Smooth muscle cell (in vitro differentiated cells): ENCODE data around the gene DEK. TPM values are rescaled to one million over a fixed set of nuclear protein-coding genes. Genes with fewer than 3 reads are reported as not detected.

Experiments used
- DNase-seq: peaks from one replicate; lab custom pipeline; 2025; ENCODE audit not compliant: unreplicated experiment; lab: John Stamatoyannopoulos, UW
- H2AFZ ChIP-seq: fragments of 200-600 bp; sonication (generic); 2 replicates; pipeline ENCODE4 v1.6.0; 2016; ENCODE audit warnings: antibody characterized with exemption, low read depth, mild to moderate bottlenecking
- H3F3A ChIP-seq: fragments of 200-600 bp; sonication (generic); 2 replicates; pipeline ENCODE4 v1.6.0; 2017; ENCODE audit warnings: antibody characterized with exemption, low read depth
- H3K27ac ChIP-seq: fragments of 200-600 bp; sonication (generic); 2 replicates; pipeline ENCODE4 v1.5.1; 2016; ENCODE audit warnings: low read depth, mild to moderate bottlenecking
- H3K27me3 ChIP-seq: fragments of 200-600 bp; sonication (generic); 2 replicates; pipeline ENCODE4 v1.6.1; 2016; ENCODE audit warnings: low read depth, mild to moderate bottlenecking
- H3K36me3 ChIP-seq: fragments of 200-600 bp; sonication (generic); 2 replicates; pipeline ENCODE4 v1.5.1; 2016; ENCODE audit warnings: low read depth
- H3K4me1 ChIP-seq: fragments of 200-600 bp; sonication (generic); 2 replicates; pipeline ENCODE4 v1.5.1; 2016; ENCODE audit warnings: low read depth
- H3K4me2 ChIP-seq: fragments of 200-600 bp; sonication (generic); 2 replicates; pipeline ENCODE4 v1.6.0; 2016; ENCODE audit warnings: mild to moderate bottlenecking
- H3K4me3 ChIP-seq: fragments of 200-600 bp; sonication (generic); 2 replicates; pipeline ENCODE4 v1.5.1; 2016; ENCODE audit warnings: mild to moderate bottlenecking
- H3K79me2 ChIP-seq: fragments of 200-600 bp; sonication (generic); 2 replicates; pipeline ENCODE4 v1.6.0; 2016; ENCODE audit warnings: low read depth, mild to moderate bottlenecking
- H3K9ac ChIP-seq: fragments of 200-600 bp; sonication (generic); 2 replicates; pipeline ENCODE4 v1.6.0; 2016; ENCODE audit warnings: low read depth
- H3K9me3 ChIP-seq: fragments of 200-600 bp; sonication (generic); replicated peaks from 2 replicates; pipeline ENCODE4 v1.5.1; 2016; ENCODE audit warnings: low read depth
- H4K20me1 ChIP-seq: fragments of 200-600 bp; sonication (generic); 2 replicates; pipeline ENCODE4 v1.6.0; 2016; ENCODE audit warnings: low read depth
- CTCF ChIP-seq: fragments of 200-600 bp; sonication (generic); IDR thresholded peaks from 2 replicates; pipeline ENCODE4 v1.5.1; 2017; ENCODE audit warnings: borderline replicate concordance, mild to moderate bottlenecking, antibody characterized with exemption; ENCODE audit not compliant: insufficient read depth, poor library complexity, severe bottlenecking
- WGBS: methylation state at CpG from one replicate; pipeline ENCODE4 v1.1.7; 2016; ENCODE audit warnings: low lambda C conversion rate; 5-methylcytosine and 5-hydroxymethylcytosine counted together
- polyA plus RNA-seq: library from polyadenylated mRNA; unstranded; fragments of >200 nt; fragmentation: Nextera tagmentation; extraction: Ambion mirVana; gene quantifications from 2 replicates; pipeline ENCODE4 v1.2.1, GENCODE V29; 2016
- total RNA-seq: library from RNA; depleted of rRNA; stranded (reverse); fragments of >200 nt; gene quantifications from 2 replicates; pipeline ENCODE4 v1.2.3, GENCODE V29; 2014

Gene DEK
- total and polyA plus RNA-seq, 2 experiments from 2014 or later = 33.7 to 56.5 TPM

- no peaks in the 10 kb centered on the region for H3K79me2 ChIP-seq
- no peaks in the 10 kb centered on the region for H3F3A ChIP-seq
- peak overlapping the region; percentile 96 for H3K4me2 ChIP-seq
- H3K4me1 ChIP-seq = peaks cover 12% of the 10 kb centered on the region
- no peaks in the 10 kb centered on the region for H3K9me3 ChIP-seq
- no peak for DNase-seq
- no peaks in the 10 kb centered on the region for H4K20me1 ChIP-seq
- WGBS = 10% methylated on average over 12 of the region's 12 CpGs
- H3K27me3 ChIP-seq = peaks cover 62% of the 10 kb centered on the region
- no peak overlapping the region for H3K27ac ChIP-seq
- H3K9ac ChIP-seq = no peak overlapping the region
- TF ChIP-seq CTCF = no peak
- peak overlapping the region; percentile 57 for H3K4me3 ChIP-seq
- no peaks in the 10 kb centered on the region for H3K36me3 ChIP-seq
- H2AFZ ChIP-seq = peak overlapping the region; percentile 66
Measured at GRCh38 chr6:18276610-18277236, 12.4 kb upstream of the DEK start.

DNA sequence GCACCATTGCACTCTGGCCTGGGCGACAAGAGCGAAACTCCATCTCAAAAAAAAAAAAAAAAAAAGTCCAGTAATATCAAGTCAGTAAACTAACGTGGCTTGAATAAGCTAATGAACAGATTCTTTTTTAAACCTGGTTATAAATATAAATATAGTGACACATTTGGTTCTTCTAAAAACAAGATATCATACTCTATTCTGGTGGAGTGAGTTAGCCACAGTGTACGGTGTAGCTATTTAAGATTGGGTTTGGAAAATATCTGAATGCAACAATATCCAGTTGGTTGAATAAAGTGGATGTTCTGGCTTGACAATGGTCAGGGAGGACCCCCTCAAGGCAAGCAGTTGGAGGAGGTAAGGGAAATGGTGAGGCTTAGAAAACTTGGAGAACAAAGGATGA, 5.9 kb upstream of the DEK start:
- no peak for DNase-seq
- no peaks in the 10 kb centered on the region for H3K4me1 ChIP-seq
- no peaks in the 10 kb centered on the region for H3K9me3 ChIP-seq
- no peak overlapping the region for H3K27ac ChIP-seq
- H3K36me3 ChIP-seq = no peaks in the 10 kb centered on the region
- H3F3A ChIP-seq = peaks cover 2% of the 10 kb centered on the region
- H2AFZ ChIP-seq = no peak overlapping the region
- H3K79me2 ChIP-seq = no peaks in the 10 kb centered on the region
- H3K27me3 ChIP-seq = peaks cover 5% of the 10 kb centered on the region
- TF ChIP-seq CTCF = no peak
- no peak overlapping the region for H3K4me3 ChIP-seq
- no peak overlapping the region for H3K4me2 ChIP-seq
- H4K20me1 ChIP-seq = no peaks in the 10 kb centered on the region
- no peak overlapping the region for H3K9ac ChIP-seq
- 95% methylated on average over 4 of the region's 4 CpGs for WGBS

- Histone ChIP-seq H3K79me2 (no peaks in the 10 kb centered on the region), H4K20me1 (no peaks in the 10 kb centered on the region), H3K27me3 (peaks cover under 1% of the 10 kb centered on the region), H3K4me1 (no peaks in the 10 kb centered on the region), H3K4me3 (no peak overlapping the region), H3F3A (peaks cover 7% of the 10 kb centered on the region), H3K4me2 (no peak overlapping the region), H3K9me3 (no peaks in the 10 kb centered on the region), H3K27ac (no peak overlapping the region), H3K36me3 (no peaks in the 10 kb centered on the region), H2AFZ (no peak overlapping the region), H3K9ac (no peak overlapping the region)
- WGBS = 91% methylated on average over 10 of the region's 10 CpGs
- no peak for TF ChIP-seq CTCF
- DNase-seq = no peak
Measured at GRCh38 chr6:18269717-18270116, 5.4 kb upstream of the DEK start.

DNA sequence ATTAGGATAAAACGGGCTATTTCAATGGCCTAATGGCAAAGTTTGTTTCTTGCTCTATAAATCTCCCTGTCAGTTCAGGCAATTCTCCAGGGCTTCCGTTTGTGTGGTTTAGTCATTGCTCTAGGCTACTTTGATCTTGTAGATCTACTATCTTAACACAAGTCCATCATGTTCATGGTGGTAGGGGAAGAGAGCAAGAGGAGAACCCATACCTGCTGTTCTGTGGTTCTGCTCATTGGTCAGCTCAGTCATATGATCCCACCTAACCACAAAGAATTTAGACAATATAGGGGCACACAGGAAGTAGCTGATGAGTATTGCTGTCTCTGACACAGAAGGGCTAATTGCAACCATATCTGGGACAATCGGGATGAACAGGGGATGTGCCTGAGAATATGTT, 4.9 kb upstream of the DEK start:
- H3K4me2 ChIP-seq = no peak overlapping the region

More for the DNA sequence above, 4.9 kb upstream of the DEK start:
- Histone ChIP-seq H3K79me2 (no peaks in the 10 kb centered on the region), H3K36me3 (no peaks in the 10 kb centered on the region), H3K27ac (no peak overlapping the region), H3K27me3 (no peaks in the 10 kb centered on the region), H3F3A (peaks cover 8% of the 10 kb centered on the region), H3K9ac (no peak overlapping the region), H4K20me1 (no peaks in the 10 kb centered on the region), H3K4me1 (no peaks in the 10 kb centered on the region), H2AFZ (no peak overlapping the region), H3K4me3 (no peak overlapping the region), H3K9me3 (no peaks in the 10 kb centered on the region)
- no peak for TF ChIP-seq CTCF
- WGBS = 51% methylated on average over 3 of the region's 3 CpGs
- DNase-seq = no peak
